HEK293T (cell line): ENCODE data around the gene RASSF10.

Experiments used
- CTBP1 ChIP-seq: fragments of 450-650 bp; IDR thresholded peaks from 2 replicates; pipeline ENCODE4 v1.6.1; 2016; ENCODE audit warnings: borderline replicate concordance
- ELF4 ChIP-seq: fragments of 450-650 bp; IDR thresholded peaks from 2 replicates; pipeline ENCODE4 v1.6.1; 2017; ENCODE audit warnings: antibody characterized with exemption
- L3MBTL2 ChIP-seq: fragments of 450-650 bp; conservative IDR thresholded peaks from 2 replicates; pipeline ENCODE4 v1.6.1; 2016; ENCODE audit warnings: mild to moderate bottlenecking
- NFRKB ChIP-seq: fragments of 450-650 bp; IDR thresholded peaks from 2 replicates; pipeline ENCODE4 v1.6.1; 2016; ENCODE audit warnings: mild to moderate bottlenecking, moderate library complexity
- TF ChIP-seq, protein P1 (sequence below): fragments of 450-650 bp; IDR thresholded peaks from 2 replicates; pipeline ENCODE4 v1.6.1; 2016

DNA sequence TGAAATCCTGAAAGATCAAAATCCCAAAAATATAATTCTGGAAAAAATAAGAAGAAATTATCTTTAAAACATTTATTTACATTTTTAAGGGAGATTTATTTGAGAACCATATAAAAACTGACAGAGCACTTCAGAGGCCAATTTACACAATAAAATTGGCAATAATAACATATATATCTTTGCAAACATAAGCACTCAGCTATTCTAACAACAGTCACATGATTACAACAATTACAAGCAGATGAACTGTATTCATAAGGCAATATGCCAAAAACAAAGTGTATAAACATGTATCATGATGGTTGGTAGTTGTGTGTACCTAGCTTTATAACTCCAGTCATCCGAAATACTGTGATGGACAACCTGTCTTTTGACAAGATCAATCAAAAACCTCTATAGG, 17.7 kb upstream of the RASSF10 start:
- TF ChIP-seq ELF4 (no peak), NFRKB (no peak), L3MBTL2 (no peak), CTBP1 (no peak)
- TF ChIP-seq, protein P1, sequence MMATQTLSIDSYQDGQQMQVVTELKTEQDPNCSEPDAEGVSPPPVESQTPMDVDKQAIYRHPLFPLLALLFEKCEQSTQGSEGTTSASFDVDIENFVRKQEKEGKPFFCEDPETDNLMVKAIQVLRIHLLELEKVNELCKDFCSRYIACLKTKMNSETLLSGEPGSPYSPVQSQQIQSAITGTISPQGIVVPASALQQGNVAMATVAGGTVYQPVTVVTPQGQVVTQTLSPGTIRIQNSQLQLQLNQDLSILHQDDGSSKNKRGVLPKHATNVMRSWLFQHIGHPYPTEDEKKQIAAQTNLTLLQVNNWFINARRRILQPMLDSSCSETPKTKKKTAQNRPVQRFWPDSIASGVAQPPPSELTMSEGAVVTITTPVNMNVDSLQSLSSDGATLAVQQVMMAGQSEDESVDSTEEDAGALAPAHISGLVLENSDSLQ: no peak
